Skeletal muscle satellite cell (primary cell): ENCODE data around the gene MECP2.

Source experiments
- H3K27me3 ChIP-seq: 2 replicates; pipeline ENCODE4 v1.7.0; 2013; ENCODE audit warnings: low read length; ENCODE audit not compliant: control insufficient read depth, insufficient read depth
- H3K36me3 ChIP-seq: 2 replicates; pipeline ENCODE4 v1.7.0; 2013; ENCODE audit warnings: mild to moderate bottlenecking, control low read depth, low read length; ENCODE audit not compliant: insufficient read depth
- H3K4me1 ChIP-seq: 2 replicates; pipeline ENCODE4 v1.7.0; 2013; ENCODE audit warnings: low read length; ENCODE audit not compliant: control insufficient read depth, insufficient read depth
- H3K4me2 ChIP-seq: 2 replicates; pipeline ENCODE4 v1.7.0; 2013; ENCODE audit warnings: mild to moderate bottlenecking, low read length
- H3K4me3 ChIP-seq: 2 replicates; pipeline ENCODE4 v1.7.0; 2013; ENCODE audit warnings: low read length
- H3K9ac ChIP-seq: 2 replicates; pipeline ENCODE4 v1.7.0; 2013; ENCODE audit warnings: mild to moderate bottlenecking, low read depth, low read length, moderate library complexity
- H3K9me3 ChIP-seq: replicated peaks from 2 replicates; pipeline ENCODE4 v1.7.0; 2013; ENCODE audit warnings: mild to moderate bottlenecking, control low read depth, low read length

MECP2 gene

DNA sequence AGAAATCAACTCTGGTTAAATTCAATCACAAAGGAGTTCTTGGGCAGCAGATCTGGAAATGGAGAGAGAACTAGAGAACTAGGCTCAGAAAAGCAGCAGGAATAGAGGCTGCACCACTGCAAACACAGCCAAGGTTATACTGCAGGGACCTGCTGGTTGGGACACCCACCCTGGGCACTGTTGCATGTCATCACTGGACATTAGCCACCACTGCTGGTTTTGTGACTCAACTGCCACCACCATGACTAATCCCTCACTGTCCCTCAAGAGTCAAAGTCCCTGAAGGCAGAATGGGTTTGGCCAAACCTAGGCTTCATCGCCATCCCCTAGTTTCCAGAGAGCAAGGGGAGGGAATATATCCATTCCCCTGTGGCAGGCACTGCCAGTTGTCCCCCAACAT is 39.7 kb downstream of the MECP2 start:
- Histone ChIP-seq H3K9ac (no peak overlapping the region), H3K4me3 (no peak overlapping the region), H3K27me3 (no peaks in the 10 kb centered on the region), H3K36me3 (peaks cover 4% of the 10 kb centered on the region), H3K4me2 (no peak overlapping the region), H3K9me3 (no peaks in the 10 kb centered on the region), H3K4me1 (peaks cover 38% of the 10 kb centered on the region)

DNA sequence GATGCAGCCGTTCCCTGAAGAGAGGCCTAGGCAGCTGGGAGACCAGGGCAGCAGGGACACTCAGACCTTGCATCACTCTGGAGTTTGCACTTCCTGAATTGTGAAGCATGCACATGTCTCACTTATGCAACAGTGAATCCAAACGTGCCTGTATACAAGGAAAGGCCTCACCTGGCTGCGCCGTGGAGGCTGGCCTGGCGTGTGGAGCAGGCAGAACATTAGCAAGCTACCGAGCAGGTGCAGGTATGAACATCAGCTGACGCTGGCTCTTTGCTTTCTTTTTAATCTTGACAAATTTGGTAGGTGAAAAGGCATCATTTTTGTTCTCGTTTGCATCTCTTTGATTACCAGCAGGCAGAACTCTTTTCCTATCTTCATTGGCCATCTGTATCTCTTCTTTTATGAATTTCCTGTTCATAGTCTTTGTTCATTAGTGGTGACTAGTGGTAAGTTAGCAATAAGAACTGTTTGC is 40.7 kb downstream of the MECP2 start:
- peaks cover 38% of the 10 kb centered on the region for H3K4me1 ChIP-seq
- peaks cover 4% of the 10 kb centered on the region for H3K36me3 ChIP-seq

DNA sequence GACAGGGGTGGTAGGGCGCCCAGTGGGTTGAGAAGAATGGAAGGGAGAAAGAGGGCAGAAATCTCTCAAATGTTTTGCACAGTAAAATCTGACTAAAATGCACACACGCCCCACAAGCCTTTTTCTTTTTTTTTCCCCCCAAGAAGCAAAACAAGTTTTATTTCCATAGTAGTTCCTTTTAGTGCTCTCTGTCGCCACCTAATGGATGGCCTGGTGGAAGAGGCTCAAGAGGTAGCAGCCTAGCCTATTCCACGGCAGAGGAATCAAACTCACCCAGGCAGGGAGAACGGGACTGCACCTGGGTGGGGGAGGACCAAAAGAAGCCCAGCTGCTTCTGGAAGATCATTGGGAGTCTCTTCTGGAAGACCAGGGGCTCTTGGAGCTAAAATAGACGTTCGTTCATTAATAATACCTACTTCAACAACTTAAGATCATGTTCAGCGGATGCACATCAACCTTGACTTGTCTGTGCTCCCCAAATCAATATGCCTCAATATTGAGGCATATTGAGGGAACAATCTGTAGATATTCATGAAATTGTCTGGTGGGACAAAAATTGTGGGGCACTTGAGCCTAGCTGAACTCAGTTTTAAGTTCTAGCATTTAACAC is 46.2 kb downstream of the MECP2 start:
- H3K4me1 ChIP-seq, result peaks cover 28% of the 10 kb centered on the region
- no peaks in the 10 kb centered on the region for H3K27me3 ChIP-seq
- no peak overlapping the region for H3K4me2 ChIP-seq
- no peaks in the 10 kb centered on the region for H3K36me3 ChIP-seq
- H3K9me3 ChIP-seq, result no peaks in the 10 kb centered on the region
- H3K9ac ChIP-seq, result no peak overlapping the region
- H3K4me3 ChIP-seq, result no peak overlapping the region

More for the DNA sequence above, 40.7 kb downstream of the MECP2 start:
- H3K4me3 ChIP-seq, result no peak overlapping the region
- H3K9me3 ChIP-seq, result no peaks in the 10 kb centered on the region
- no peak overlapping the region for H3K9ac ChIP-seq
- H3K4me2 ChIP-seq, result no peak overlapping the region
- no peaks in the 10 kb centered on the region for H3K27me3 ChIP-seq

DNA sequence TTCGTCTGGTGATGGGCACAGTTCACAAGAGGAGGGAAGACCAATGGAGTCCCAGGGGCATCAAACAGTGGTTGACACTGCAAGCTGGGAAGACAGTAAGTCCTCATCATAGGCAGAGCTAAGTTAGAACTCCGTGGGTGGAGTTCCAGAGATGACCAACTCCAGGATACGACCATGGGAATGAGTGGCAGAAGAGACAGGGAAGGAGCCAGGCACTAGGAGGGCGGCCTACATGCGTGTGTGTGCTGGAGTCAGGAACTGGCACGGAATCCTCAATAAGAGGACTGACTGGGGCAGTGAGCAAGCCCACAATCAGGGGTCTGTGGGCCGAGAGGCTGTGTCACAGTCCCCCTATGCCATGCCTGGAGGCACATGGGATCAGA is 47.4 kb downstream of the MECP2 start:
- Histone ChIP-seq H3K27me3 (no peaks in the 10 kb centered on the region), H3K9me3 (no peaks in the 10 kb centered on the region), H3K4me2 (no peak overlapping the region), H3K9ac (no peak overlapping the region), H3K4me3 (no peak overlapping the region), H3K36me3 (no peaks in the 10 kb centered on the region), H3K4me1 (peaks cover 34% of the 10 kb centered on the region)

DNA sequence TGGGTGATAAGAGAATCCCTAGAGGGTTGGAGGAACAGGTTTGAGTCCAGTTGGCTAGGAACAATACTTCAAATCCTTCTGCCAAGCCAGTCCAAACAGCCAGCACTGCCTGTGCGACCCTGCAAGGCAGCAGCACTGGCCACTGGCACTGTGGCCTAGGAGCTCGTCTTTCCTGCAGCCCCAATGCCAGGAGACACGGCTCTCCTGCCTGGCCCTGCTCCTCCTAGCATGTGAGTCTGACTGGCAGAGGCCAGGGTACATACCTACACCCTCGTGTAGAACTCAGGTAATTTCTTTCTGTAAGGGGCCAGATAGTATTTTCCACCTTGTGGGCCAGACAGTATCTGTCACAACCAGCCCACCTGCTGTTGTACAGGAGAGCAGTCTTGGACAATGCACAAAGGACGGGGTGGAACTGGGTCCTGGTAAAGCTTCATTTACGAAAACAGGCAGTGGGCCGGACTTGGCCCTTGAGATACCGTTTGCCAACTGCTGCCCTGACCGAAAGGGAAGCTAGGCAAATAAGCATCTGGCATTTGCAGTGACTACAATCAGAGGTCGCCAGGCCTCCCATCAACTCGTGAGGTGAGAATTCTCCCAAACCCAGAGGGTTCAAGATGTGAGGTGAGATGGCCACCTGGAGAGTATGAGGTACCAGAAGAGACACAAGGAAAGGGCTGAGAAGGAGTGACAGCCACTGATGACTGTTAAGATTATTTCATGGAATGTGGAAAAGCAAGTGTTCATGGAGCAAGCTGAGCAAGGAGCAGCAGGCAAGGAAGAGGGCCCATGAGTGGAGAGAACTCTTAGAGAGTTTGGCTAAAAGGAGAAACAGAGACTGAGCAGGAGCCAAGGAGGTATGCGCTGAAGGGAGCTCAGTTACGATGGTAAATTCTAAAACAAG is 48.1 kb downstream of the MECP2 start:
- Histone ChIP-seq H3K27me3 (no peaks in the 10 kb centered on the region), H3K36me3 (peaks cover 4% of the 10 kb centered on the region), H3K4me3 (no peak overlapping the region), H3K4me1 (peaks cover 36% of the 10 kb centered on the region), H3K9ac (no peak overlapping the region), H3K4me2 (no peak overlapping the region), H3K9me3 (no peaks in the 10 kb centered on the region)

DNA sequence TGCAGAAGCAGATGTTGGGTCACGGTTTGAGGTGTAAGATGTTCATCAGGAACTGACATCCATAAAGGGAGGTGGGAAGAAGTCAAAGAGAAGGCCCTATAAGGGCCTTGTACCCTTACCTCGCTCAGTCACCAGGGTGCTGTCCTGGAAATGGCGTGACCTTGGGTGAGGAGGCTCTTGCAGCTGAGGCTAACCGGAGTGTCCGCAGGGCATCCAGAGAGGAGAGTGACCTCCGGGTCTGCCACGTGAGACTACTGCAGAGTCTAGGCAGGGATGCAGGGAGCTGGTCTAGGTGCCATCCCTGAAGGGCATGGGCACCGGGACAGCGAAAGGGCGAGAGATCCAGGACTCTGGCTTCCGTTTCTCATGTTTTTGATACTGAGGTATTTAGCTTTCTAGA is 49.1 kb downstream of the MECP2 start:
- H3K4me1 ChIP-seq, result peaks cover 47% of the 10 kb centered on the region
- H3K9ac ChIP-seq, result no peak overlapping the region
- no peaks in the 10 kb centered on the region for H3K9me3 ChIP-seq
- H3K4me2 ChIP-seq, result no peak overlapping the region
- no peaks in the 10 kb centered on the region for H3K27me3 ChIP-seq
- H3K36me3 ChIP-seq, result peaks cover 4% of the 10 kb centered on the region
- H3K4me3 ChIP-seq, result no peak overlapping the region

DNA sequence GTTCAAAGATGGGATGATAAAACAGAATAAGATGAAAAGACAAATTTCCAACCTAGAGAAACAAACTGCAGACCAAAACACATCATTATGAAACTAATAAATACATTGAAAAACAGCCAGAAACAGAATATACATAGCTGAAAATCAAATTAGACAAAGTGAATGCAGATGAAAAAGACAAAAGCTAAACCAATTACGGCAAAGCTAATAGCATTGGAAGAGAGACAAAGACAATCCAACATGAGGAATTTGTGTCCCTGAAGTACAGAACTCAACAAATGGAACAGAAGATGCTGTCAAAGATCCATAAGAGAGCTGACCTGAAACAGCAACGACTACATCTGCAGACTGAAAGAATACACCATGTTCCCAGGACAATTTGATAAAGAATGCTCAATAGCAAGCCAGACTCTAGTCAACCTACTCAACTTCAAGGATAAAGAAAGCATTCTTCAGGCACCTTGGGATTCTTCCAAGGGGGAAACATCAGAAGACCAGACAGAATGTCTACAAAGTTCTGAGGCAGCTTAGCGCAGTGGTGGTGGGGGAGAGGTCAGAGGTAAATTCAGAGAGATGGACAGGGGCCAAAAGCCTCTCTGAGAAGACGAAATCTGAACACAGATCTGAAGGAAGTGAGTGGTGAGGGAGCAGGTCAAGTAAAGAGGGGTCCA is 50.4 kb downstream of the MECP2 start:
- Histone ChIP-seq H3K36me3 (peaks cover 4% of the 10 kb centered on the region), H3K4me3 (no peak overlapping the region), H3K27me3 (no peaks in the 10 kb centered on the region), H3K4me2 (peak overlapping the region; percentile 40), H3K4me1 (peaks cover 60% of the 10 kb centered on the region), H3K9ac (peak overlapping the region; percentile 51), H3K9me3 (no peaks in the 10 kb centered on the region)

DNA sequence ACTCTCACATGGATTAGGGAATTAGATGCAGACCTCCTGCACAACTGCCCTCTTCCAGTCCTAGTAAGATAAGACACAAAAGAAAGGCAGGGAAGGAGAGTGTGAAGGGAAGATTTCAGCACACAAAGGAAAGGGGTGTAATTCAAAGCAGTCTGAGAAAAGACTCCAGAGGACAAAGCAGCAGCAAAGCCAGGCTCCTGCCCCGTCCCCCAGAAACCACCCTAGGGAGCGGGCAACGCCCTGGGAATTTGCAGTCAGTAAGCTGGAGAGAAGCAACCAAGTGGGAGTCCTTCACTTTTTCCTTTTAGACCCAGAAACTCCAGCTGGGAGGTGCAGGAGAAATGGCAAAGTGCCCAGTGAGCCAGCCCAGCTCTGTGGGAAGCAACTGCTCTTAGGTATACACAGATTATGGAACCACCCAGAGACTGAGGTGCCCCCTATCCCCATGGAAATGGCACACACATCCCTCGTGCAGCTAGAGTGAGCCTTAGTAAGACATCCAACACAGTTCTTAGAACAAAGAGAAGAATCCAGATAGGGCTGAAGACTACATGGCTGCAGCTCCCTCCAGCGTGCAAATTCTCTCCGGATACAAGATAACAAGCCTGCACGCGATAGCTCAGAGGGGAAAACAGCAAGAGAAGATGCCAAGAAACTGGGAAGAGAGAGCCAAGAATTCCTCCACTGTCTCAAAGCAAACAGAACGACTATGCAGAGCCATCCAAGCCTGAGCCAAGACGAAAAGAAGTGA is 51.3 kb downstream of the MECP2 start:
- Histone ChIP-seq H3K4me2 (peak overlapping the region; percentile 40), H3K27me3 (no peaks in the 10 kb centered on the region), H3K9me3 (no peaks in the 10 kb centered on the region), H3K9ac (peak overlapping the region; percentile 51), H3K4me3 (no peak overlapping the region), H3K4me1 (peaks cover 69% of the 10 kb centered on the region), H3K36me3 (peaks cover 4% of the 10 kb centered on the region)

DNA sequence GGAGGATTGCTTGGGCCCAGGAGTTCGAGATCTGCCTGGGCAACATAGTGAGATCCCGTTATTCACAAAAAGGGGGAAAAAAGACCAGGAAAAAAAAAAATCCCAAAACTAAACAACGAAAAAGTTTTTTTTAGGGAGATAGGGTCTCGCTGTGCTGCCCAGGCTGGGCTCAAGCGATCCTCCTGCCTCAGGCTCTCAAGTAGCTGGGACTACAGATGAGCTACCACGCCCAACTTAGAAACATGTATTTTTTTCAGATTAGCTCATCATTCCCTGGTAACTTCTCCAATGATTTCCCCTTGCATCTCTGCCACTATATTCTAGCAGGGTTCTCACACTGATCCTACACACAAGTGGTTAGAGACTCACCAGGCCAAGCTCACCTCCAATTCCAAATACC is 53.4 kb downstream of the MECP2 start:
- H3K4me3 ChIP-seq, result no peak overlapping the region
- peaks cover 76% of the 10 kb centered on the region for H3K4me1 ChIP-seq
- H3K27me3 ChIP-seq, result no peaks in the 10 kb centered on the region
- no peak overlapping the region for H3K4me2 ChIP-seq
- no peaks in the 10 kb centered on the region for H3K9me3 ChIP-seq
- H3K9ac ChIP-seq, result peak overlapping the region; percentile 31
- peaks cover 4% of the 10 kb centered on the region for H3K36me3 ChIP-seq

DNA sequence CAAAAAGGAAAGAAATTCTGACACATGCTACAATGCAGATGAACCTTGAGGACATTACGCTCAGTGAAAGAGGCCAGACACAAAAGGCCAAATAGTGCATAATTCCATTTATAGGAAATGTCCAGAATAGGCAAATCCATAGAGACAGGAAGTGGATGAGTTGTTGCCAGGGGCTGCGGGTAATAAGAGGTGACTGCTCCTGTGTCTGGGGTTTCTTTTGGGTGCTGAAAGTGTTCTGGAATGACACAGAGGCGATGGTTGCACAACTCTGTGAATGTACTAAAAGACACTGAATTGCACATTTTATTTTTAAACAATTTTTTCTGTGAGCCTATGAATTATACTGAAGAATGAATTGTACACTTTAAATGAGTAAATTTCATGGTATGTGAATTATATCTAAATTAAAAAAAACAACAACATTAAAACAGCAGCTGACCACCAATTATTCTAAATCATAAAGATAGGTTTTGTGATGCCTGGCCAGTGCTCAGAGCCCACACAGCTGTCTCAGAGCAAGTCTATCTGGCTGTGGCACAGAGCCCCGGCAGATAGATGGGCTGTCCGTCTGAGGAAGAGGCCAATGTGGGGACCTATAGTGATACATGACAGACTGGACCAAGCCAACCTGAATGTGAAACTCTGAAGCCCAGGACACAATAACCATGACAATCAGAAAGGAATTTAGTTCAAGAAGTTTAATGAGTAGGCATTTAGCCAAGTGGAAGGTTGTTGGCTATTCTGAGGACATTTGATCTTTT is 54.3 kb downstream of the MECP2 start:
- H3K9me3 ChIP-seq, result no peaks in the 10 kb centered on the region
- peak overlapping the region; percentile 36 for H3K4me2 ChIP-seq
- peaks cover 4% of the 10 kb centered on the region for H3K36me3 ChIP-seq
- H3K4me3 ChIP-seq, result no peak overlapping the region
- no peaks in the 10 kb centered on the region for H3K27me3 ChIP-seq
- H3K4me1 ChIP-seq, result peaks cover 82% of the 10 kb centered on the region
- H3K9ac ChIP-seq, result peak overlapping the region; percentile 31
